Aorta (tissue), 5 donors: ENCODE results near the gene KRTDAP. TPM values are rescaled to one million over a fixed set of nuclear protein-coding genes. Genes with fewer than 3 reads are reported as not detected.

Experiments
- ATAC-seq: fragments of 200-7000 bp; cut with Tn5 transposase; one replicate; pipeline ENCODE4 v1.9.1; 2022; ENCODE audit warnings: moderate library complexity; ENCODE audit not compliant: low FRiP score
- DNase-seq, 2 donors: peaks; one replicate each; pipeline ENCODE4 v3.0.0-alpha.2; 2020
- H3K27ac ChIP-seq, 2 donors: one replicate each; pipeline ENCODE4 v1.5.1; 2013; ENCODE audit warnings: low read length in 2 of 2, mild to moderate bottlenecking in 2 of 2, moderate library complexity in 2 of 2, control low read depth in 1 of 2, inconsistent platforms in 1 of 2, low read depth in 1 of 2
- H3K27me3 ChIP-seq, 2 donors: one replicate each; pipeline ENCODE4 v1.6.1; 2013; ENCODE audit warnings: control low read depth in 1 of 2, low read length in 1 of 2, mild to moderate bottlenecking in 1 of 2, moderate library complexity in 1 of 2; ENCODE audit not compliant: insufficient read depth in 2 of 2, control insufficient read depth in 1 of 2
- H3K36me3 ChIP-seq, 2 donors: one replicate each; pipeline ENCODE4 v1.6.1; 2013; ENCODE audit warnings: control low read depth in 1 of 2, low read length in 1 of 2, mild to moderate bottlenecking in 1 of 2; ENCODE audit not compliant: insufficient read depth in 2 of 2, control insufficient read depth in 1 of 2
- H3K4me1 ChIP-seq, 2 donors: one replicate each; pipeline ENCODE4 v1.6.1; 2013; ENCODE audit warnings: low read length in 2 of 2, control low read depth in 1 of 2, mild to moderate bottlenecking in 1 of 2, moderate library complexity in 1 of 2; ENCODE audit not compliant: insufficient read depth in 2 of 2, control insufficient read depth in 1 of 2
- H3K4me3 ChIP-seq, 2 donors: one replicate each; pipeline ENCODE4 v1.5.1; 2013; ENCODE audit warnings: low read length in 2 of 2, control low read depth in 1 of 2, mild to moderate bottlenecking in 1 of 2
- H3K9me3 ChIP-seq: one replicate; pipeline ENCODE4 v1.6.1; 2013; ENCODE audit warnings: mild to moderate bottlenecking, low read length; ENCODE audit not compliant: control insufficient read depth
- WGBS, 2 donors: extraction: QIAGEN DNeasy Blood & Tissue Kit; methylation state at CpG; one replicate each; pipeline ENCODE4 v1.1.7; 2013; 5-methylcytosine and 5-hydroxymethylcytosine counted together
- intact Hi-C, 2 donors: fragments of 100-400 bp; cut with DNase I; formaldehyde crosslinking; loops; one replicate each; pipeline versions ENCODE4 v1.14.2 to v1.15.0; 2022
- polyA plus RNA-seq, 2 donors: library from polyadenylated mRNA; stranded (reverse); fragments of 200-250 nt; gene quantifications; one replicate each; pipeline ENCODE4 v1.2.3, GENCODE V29; 2013
- total RNA-seq, 2 donors: library from RNA; stranded (reverse); fragmentation: NEBNext Ultra II Directional; extraction: Animal tissue kit (Norgen Biotek cat#: 25700); gene quantifications; one replicate each; pipeline ENCODE4 v1.2.1, GENCODE V29; 2021
- donor health status: healthy with polysubstance abuse.
- donor health status: Bipolar disorder and iron deficiency.
- donor health status: DM: no; HTN: no; CAD: no.
- donor health status: DM: no; HTN: no; CAD: no.
- donor health status: DM: yes; HTN: yes; CAD: no.

The KRTDAP gene
- total and polyA plus RNA-seq, 4 donors, result not detected

- Histone ChIP-seq H3K36me3 (no peaks in the 10 kb centered on the region), H3K27ac (no peak overlapping the region), H3K4me3 (no peak overlapping the region), H3K9me3 (no peaks in the 10 kb centered on the region), H3K27me3 (no peaks in the 10 kb centered on the region), H3K4me1 (no peaks in the 10 kb centered on the region)
- DNase-seq, result no peak
- WGBS, 2 donors, result 87 to 88% methylated on average over 3 of the region's 3 CpGs
- ATAC-seq, result no peak
- intact Hi-C loops, result no loop called here
Measured at GRCh38 chr19:35516310-35516709, 26.0 kb upstream of the KRTDAP start.

- intact Hi-C loops, result no loop called here
- 12 to 16% methylated on average over 19 to 20 of the region's 20 CpGs for WGBS, 2 donors
Measured at GRCh38 chr19:35514282-35514809, 24.1 kb upstream of the KRTDAP start.

GRCh38 chr19:35513628-35514281, 23.5 kb upstream of the KRTDAP start, which contains the start of gene DMKN:
DMKN (minus strand) TSS chr19:35513649; CDS start chr19:35513475, 174 bp downstream.
- Histone ChIP-seq H3K27me3 (no peaks in the 10 kb centered on the region), H3K4me1 (no peaks in the 10 kb centered on the region), H3K27ac (no peak within 1 kb of the TSS), H3K4me3 (no peak within 1 kb of the TSS), H3K36me3 (no peaks in the 10 kb centered on the region), H3K9me3 (no peaks in the 10 kb centered on the region)
- DNase-seq (no peak), ATAC-seq (no peak)
- WGBS, 2 donors, result 12 to 18% methylated on average over 12 to 15 of the region's 15 CpGs
- intact Hi-C loops, result no loop called here

More at GRCh38 chr19:35514282-35514809, 24.1 kb upstream of the KRTDAP start:
- H3K27me3 ChIP-seq, result no peaks in the 10 kb centered on the region
- ATAC-seq (no peak), DNase-seq (no peak)
- no peak overlapping the region for H3K27ac ChIP-seq
- no peaks in the 10 kb centered on the region for H3K9me3 ChIP-seq
- H3K4me3 ChIP-seq, result no peak overlapping the region
- H3K4me1 ChIP-seq, result no peaks in the 10 kb centered on the region
- no peaks in the 10 kb centered on the region for H3K36me3 ChIP-seq

GRCh38 chr19:35512831-35513627, 22.8 kb upstream of the KRTDAP start:
- H3K36me3 ChIP-seq, result no peaks in the 10 kb centered on the region
- H3K9me3 ChIP-seq, result no peaks in the 10 kb centered on the region
- ATAC-seq (no peak), DNase-seq (no peak)
- WGBS, 2 donors, result 56 to 62% methylated on average over 15 of the region's 15 CpGs
- H3K4me3 ChIP-seq, result no peak overlapping the region
- H3K27me3 ChIP-seq, result no peaks in the 10 kb centered on the region
- no peak overlapping the region for H3K27ac ChIP-seq
- H3K4me1 ChIP-seq, result no peaks in the 10 kb centered on the region
- intact Hi-C loops, result no loop called here

- no peaks in the 10 kb centered on the region for H3K9me3 ChIP-seq
- H3K27me3 ChIP-seq, result no peaks in the 10 kb centered on the region
- ATAC-seq (no peak), DNase-seq (no peak)
- no peak overlapping the region for H3K27ac ChIP-seq
- H3K4me1 ChIP-seq, result no peaks in the 10 kb centered on the region
- H3K4me3 ChIP-seq, result no peak overlapping the region
- no peaks in the 10 kb centered on the region for H3K36me3 ChIP-seq
- intact Hi-C loops, result no loop called here
- WGBS, 2 donors, result 73 to 79% methylated on average over 7 of the region's 7 CpGs
Measured at GRCh38 chr19:35511337-35511736, 21.1 kb upstream of the KRTDAP start.

- no peaks in the 10 kb centered on the region for H3K27me3 ChIP-seq
- DNase-seq (no peak), ATAC-seq (no peak)
- H3K27ac ChIP-seq, result no peak overlapping the region
- no peak overlapping the region for H3K4me3 ChIP-seq
- 5 to 13% methylated on average over 15 of the region's 15 CpGs for WGBS, 2 donors
- H3K9me3 ChIP-seq, result no peaks in the 10 kb centered on the region
- intact Hi-C loops, result no loop called here
- H3K36me3 ChIP-seq, result no peaks in the 10 kb centered on the region
- H3K4me1 ChIP-seq, result no peaks in the 10 kb centered on the region
Measured at GRCh38 chr19:35510626-35510964, 20.3 kb upstream of the KRTDAP start.

GRCh38 chr19:35509861-35510625, 19.8 kb upstream of the KRTDAP start:
- H3K4me3 ChIP-seq, result peak overlapping the region; percentile 32 to 37
- no peaks in the 10 kb centered on the region for H3K9me3 ChIP-seq
- no peaks in the 10 kb centered on the region for H3K4me1 ChIP-seq
- 0 to 1% methylated on average over 39 of the region's 39 CpGs for WGBS, 2 donors
- peak overlapping the region in 1 of 2 donors; percentile 49 for H3K27ac ChIP-seq
- no peaks in the 10 kb centered on the region for H3K36me3 ChIP-seq
- DNase-seq (peak; percentile 84 to 94), ATAC-seq (peak; percentile 85)
- H3K27me3 ChIP-seq, result no peaks in the 10 kb centered on the region
- intact Hi-C loops, result loop anchor here in 1 of 2 donors (5.0 kb wide), 1 partner anchor 102 kb away; the partner anchor contains the start of gene HAUS5

- Histone ChIP-seq H3K27me3 (no peaks in the 10 kb centered on the region), H3K36me3 (no peaks in the 10 kb centered on the region), H3K9me3 (no peaks in the 10 kb centered on the region), H3K27ac (no peak overlapping the region), H3K4me3 (peak overlapping the region in 1 of 2 donors; percentile 32), H3K4me1 (no peaks in the 10 kb centered on the region)
- intact Hi-C loops, result loop anchor here in 1 of 2 donors (5.0 kb wide), 1 partner anchor 103 kb away; the partner anchor contains the start of gene HAUS5
- 26 to 33% methylated on average over 12 of the region's 12 CpGs for WGBS, 2 donors
- DNase-seq (no peak), ATAC-seq (no peak)
Measured at GRCh38 chr19:35509018-35509652, 18.9 kb upstream of the KRTDAP start.
